BLaER1 (cell line): ENCODE measurements around the gene PRICKLE4.

Experiments
- H3K27ac ChIP-seq: shearing (Covaris generic); formaldehyde crosslinking; 2 replicates; pipeline ENCODE4 v1.8.1; 2022
- H3K27me3 ChIP-seq: shearing (Covaris generic); formaldehyde crosslinking; 2 replicates; pipeline ENCODE4 v1.8.1; 2022
- H3K36me3 ChIP-seq: shearing (Covaris generic); formaldehyde crosslinking; 2 replicates; pipeline ENCODE4 v1.8.1; 2022
- H3K4me1 ChIP-seq: shearing (Covaris generic); formaldehyde crosslinking; 2 replicates; pipeline ENCODE4 v1.8.1; 2022
- H3K4me2 ChIP-seq: shearing (Covaris generic); formaldehyde crosslinking; 2 replicates; pipeline ENCODE4 v1.8.1; 2022
- H3K4me3 ChIP-seq: shearing (Covaris generic); formaldehyde crosslinking; 2 replicates; pipeline ENCODE4 v1.8.1; 2022
- H3K9ac ChIP-seq: shearing (Covaris generic); formaldehyde crosslinking; 2 replicates; pipeline ENCODE4 v1.8.1; 2022
- H3K9me3 ChIP-seq: shearing (Covaris generic); formaldehyde crosslinking; 2 replicates; pipeline ENCODE4 v1.8.1; 2022
- H4K20me1 ChIP-seq: shearing (Covaris generic); formaldehyde crosslinking; 2 replicates; pipeline ENCODE4 v1.8.1; 2022
- Cebpa-rat ChIP-seq: shearing (Covaris generic); IDR thresholded peaks from 2 replicates; pipeline ENCODE4 v1.8.1; 2022

PRICKLE4 gene

GRCh38 chr6:41781366-41781730, 766 bp downstream of the PRICKLE4 start:
- no peak overlapping the region for H3K27ac ChIP-seq
- H3K4me2 ChIP-seq: peak overlapping the region; percentile 98
- H3K4me1 ChIP-seq: peaks cover 52% of the 10 kb centered on the region
- H4K20me1 ChIP-seq: no peaks in the 10 kb centered on the region
- peak overlapping the region; percentile 77 for H3K4me3 ChIP-seq
- no peaks in the 10 kb centered on the region for H3K9me3 ChIP-seq
- H3K9ac ChIP-seq: peak overlapping the region; percentile 15
- H3K36me3 ChIP-seq: peaks cover 5% of the 10 kb centered on the region; the same call in 1 of the 2 replicates
- H3K27me3 ChIP-seq: peaks cover 10% of the 10 kb centered on the region; the same call in 1 of the 2 replicates
- no peak for TF ChIP-seq Cebpa-rat

- no peaks in the 10 kb centered on the region for H3K9me3 ChIP-seq
- no peak overlapping the region for H3K27ac ChIP-seq
- no peak overlapping the region for H3K4me3 ChIP-seq
- H3K4me1 ChIP-seq: peaks cover 44% of the 10 kb centered on the region
- H3K9ac ChIP-seq: no peak overlapping the region
- peaks cover 10% of the 10 kb centered on the region; the same call in 1 of the 2 replicates for H3K27me3 ChIP-seq
- no peaks in the 10 kb centered on the region for H3K36me3 ChIP-seq
- no peak for TF ChIP-seq Cebpa-rat
- no peak overlapping the region for H3K4me2 ChIP-seq
- H4K20me1 ChIP-seq: no peaks in the 10 kb centered on the region
Measured at GRCh38 chr6:41783106-41783780, 2.7 kb downstream of the PRICKLE4 start.

DNA sequence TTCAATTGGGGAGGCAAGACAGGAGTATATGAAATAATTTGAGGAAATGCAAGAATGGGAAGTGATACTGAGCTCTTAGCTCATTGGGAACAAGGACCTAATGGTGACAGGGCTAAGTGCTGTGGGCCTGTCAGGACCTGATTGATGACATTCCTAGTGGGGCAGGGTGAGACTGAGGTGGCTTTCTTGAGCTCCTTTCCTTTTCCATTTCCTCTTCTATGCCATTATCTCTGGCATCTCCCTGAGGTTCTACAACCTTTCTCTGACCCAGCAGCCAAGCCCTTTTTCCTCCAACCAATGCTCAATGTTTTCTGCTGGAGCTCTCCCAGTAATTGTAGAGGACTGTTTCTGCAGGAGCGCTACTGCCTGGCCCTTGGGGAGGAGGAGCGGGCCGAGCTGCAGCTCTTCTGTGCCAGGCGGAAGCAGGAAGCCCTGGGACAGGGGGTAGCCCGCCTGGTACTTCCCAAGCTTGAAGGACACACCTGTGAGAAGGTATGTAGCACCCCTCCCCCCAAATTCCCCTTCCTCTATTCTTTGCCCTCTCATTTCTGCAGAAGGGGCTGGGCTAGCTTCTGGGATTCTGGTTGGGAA, 4.1 kb downstream of the PRICKLE4 start:
- Histone ChIP-seq H3K4me2 (peak overlapping the region; percentile 7; the same call in 1 of the 2 replicates), H3K36me3 (peaks cover 11% of the 10 kb centered on the region), H3K9me3 (no peaks in the 10 kb centered on the region), H3K27ac (no peak overlapping the region), H4K20me1 (peaks cover 14% of the 10 kb centered on the region; the same call in 1 of the 2 replicates), H3K9ac (no peak overlapping the region), H3K4me1 (peaks cover 46% of the 10 kb centered on the region), H3K4me3 (no peak overlapping the region), H3K27me3 (peaks cover 10% of the 10 kb centered on the region; the same call in 1 of the 2 replicates)
- no peak for TF ChIP-seq Cebpa-rat

DNA sequence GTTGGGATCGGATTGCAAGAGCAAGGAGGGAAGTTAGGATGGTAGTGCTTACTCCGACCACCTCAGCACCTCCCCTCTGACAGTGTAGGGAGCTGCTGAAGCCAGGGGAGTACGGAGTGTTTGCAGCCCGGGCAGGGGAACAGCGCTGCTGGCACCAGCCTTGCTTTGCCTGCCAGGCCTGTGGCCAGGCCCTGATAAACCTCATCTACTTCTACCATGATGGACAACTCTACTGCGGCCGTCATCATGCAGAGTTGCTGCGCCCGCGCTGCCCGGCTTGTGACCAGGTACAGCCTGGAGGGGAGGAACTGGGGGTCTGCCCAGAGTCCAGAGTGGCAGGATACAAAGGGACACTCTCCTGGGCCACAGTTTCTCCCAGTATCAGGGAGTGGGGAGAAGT, 4.7 kb downstream of the PRICKLE4 start:
- no peak overlapping the region for H3K9ac ChIP-seq
- H3K27me3 ChIP-seq: peaks cover 10% of the 10 kb centered on the region; the same call in 1 of the 2 replicates
- H3K36me3 ChIP-seq: peaks cover 17% of the 10 kb centered on the region
- peak overlapping the region; percentile 90 for H3K4me2 ChIP-seq
- H3K4me1 ChIP-seq: peaks cover 46% of the 10 kb centered on the region
- TF ChIP-seq Cebpa-rat: no peak
- H3K27ac ChIP-seq: no peak overlapping the region
- no peak overlapping the region for H3K4me3 ChIP-seq
- peaks cover 18% of the 10 kb centered on the region for H4K20me1 ChIP-seq
- no peaks in the 10 kb centered on the region for H3K9me3 ChIP-seq

DNA sequence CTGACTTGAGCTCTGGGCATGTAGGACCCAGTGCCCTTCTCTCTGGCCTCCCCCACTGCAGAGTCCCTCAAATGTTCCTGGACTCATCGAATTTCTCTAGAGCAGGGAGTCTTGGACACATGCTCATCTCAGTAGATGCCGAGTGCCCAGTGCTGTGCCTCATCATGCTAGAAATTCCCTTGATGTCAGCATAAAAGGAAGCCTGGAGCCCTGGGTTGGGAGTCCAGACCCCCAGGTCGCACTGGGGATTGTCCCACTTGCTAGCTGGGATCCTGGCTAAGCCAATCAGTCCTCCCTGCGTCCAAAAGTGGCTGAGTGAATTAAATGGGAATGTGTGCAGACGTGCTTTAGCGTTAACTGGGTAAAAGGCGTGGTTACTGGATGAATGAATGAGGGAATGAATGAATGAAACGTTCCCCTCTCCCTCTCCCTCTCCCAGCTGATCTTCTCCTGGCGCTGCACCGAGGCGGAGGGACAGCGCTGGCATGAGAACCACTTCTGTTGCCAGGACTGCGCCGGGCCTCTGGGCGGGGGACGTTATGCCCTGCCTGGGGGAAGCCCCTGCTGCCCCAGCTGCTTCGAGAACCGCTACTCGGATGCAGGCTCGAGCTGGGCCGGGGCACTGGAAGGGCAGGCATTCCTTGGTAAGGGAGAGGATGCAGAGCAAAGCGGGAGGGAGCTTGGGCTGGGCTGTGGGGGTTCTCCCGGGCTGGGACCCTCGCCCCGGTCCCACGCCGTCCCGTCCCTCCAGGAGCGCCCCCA, 5.3 kb downstream of the PRICKLE4 start:
- Histone ChIP-seq H3K9ac (peak overlapping the region; percentile 97), H3K36me3 (peaks cover 23% of the 10 kb centered on the region), H3K9me3 (no peaks in the 10 kb centered on the region), H4K20me1 (peaks cover 24% of the 10 kb centered on the region), H3K4me1 (peaks cover 43% of the 10 kb centered on the region), H3K27me3 (peaks cover 8% of the 10 kb centered on the region; the same call in 1 of the 2 replicates), H3K4me2 (peak overlapping the region; percentile 90), H3K27ac (peak overlapping the region; percentile 88), H3K4me3 (peak overlapping the region; percentile 84)
- TF ChIP-seq Cebpa-rat: no peak

GRCh38 chr6:41786451-41787218, 6.1 kb downstream of the PRICKLE4 start:
- H3K4me3 ChIP-seq: peak overlapping the region; percentile 84
- TF ChIP-seq Cebpa-rat: no peak
- peak overlapping the region; percentile 90 for H3K4me2 ChIP-seq
- H3K27ac ChIP-seq: peak overlapping the region; percentile 88
- H3K9ac ChIP-seq: peak overlapping the region; percentile 97
- no peaks in the 10 kb centered on the region for H3K27me3 ChIP-seq
- H3K36me3 ChIP-seq: peaks cover 31% of the 10 kb centered on the region
- H3K4me1 ChIP-seq: peaks cover 35% of the 10 kb centered on the region
- H3K9me3 ChIP-seq: no peaks in the 10 kb centered on the region
- peaks cover 27% of the 10 kb centered on the region for H4K20me1 ChIP-seq

GRCh38 chr6:41787219-41787917, 6.8 kb downstream of the PRICKLE4 start, which contains the start of gene TOMM6:
Gene TOMM6 (plus strand): TSS chr6:41787694. CDS start chr6:41787698, 4 bp downstream.
- Histone ChIP-seq H4K20me1 (peaks cover 34% of the 10 kb centered on the region), H3K27me3 (no peaks in the 10 kb centered on the region), H3K27ac (peak within 1 kb of the TSS; percentile 88), H3K36me3 (peaks cover 38% of the 10 kb centered on the region), H3K9ac (peak within 1 kb of the TSS; percentile 97), H3K9me3 (no peaks in the 10 kb centered on the region), H3K4me3 (peak within 1 kb of the TSS; percentile 84), H3K4me1 (peaks cover 32% of the 10 kb centered on the region), H3K4me2 (peak within 1 kb of the TSS; percentile 90)
- no peak for TF ChIP-seq Cebpa-rat

DNA sequence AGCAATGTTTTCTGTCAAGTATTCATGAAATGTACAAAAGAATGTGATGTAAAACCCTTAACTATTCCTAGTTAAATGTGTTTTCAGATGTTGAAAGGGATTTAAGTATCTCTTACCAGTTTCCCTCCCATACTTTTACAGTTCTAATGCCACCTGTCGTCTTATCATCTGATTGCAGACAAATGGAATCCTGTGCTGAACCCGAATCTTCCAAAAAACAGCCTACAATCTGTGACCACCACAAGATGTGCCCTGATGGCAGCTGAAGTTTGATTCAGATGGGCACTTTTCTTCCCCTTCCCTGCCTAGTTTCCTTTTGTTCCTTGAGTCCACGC, 8.8 kb downstream of the PRICKLE4 start:
- no peak for TF ChIP-seq Cebpa-rat
- H3K4me2 ChIP-seq: peak overlapping the region; percentile 78
- peaks cover 32% of the 10 kb centered on the region for H3K4me1 ChIP-seq
- no peak overlapping the region for H3K27ac ChIP-seq
- H3K36me3 ChIP-seq: peaks cover 54% of the 10 kb centered on the region
- H3K9ac ChIP-seq: peak overlapping the region; percentile 40; the same call in 1 of the 2 replicates
- no peaks in the 10 kb centered on the region for H3K9me3 ChIP-seq
- no peak overlapping the region for H3K4me3 ChIP-seq
- H4K20me1 ChIP-seq: peaks cover 36% of the 10 kb centered on the region
- H3K27me3 ChIP-seq: no peaks in the 10 kb centered on the region

DNA sequence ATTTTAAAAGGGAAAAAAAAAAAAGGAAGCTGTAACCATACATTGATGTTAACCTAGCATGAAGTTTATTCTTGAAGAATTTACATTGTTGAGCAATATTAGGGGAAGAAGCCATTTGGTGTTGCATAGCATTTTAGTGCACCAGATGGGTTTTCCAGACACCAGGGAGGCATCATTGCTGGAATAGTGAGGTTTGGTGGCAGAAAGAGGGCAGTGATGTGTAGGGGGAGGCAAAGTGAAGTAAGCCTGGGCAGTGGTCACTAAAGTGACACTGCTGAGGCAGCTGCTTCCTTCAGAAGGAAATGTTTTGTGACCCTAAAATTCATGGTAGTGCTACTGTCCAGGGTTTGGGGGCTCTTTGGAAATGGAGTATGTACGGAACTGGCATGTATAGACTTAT, 9.5 kb downstream of the PRICKLE4 start:
- H3K27ac ChIP-seq: no peak overlapping the region
- no peak overlapping the region for H3K4me2 ChIP-seq
- H3K4me1 ChIP-seq: peaks cover 26% of the 10 kb centered on the region
- no peaks in the 10 kb centered on the region for H3K27me3 ChIP-seq
- peaks cover 61% of the 10 kb centered on the region for H3K36me3 ChIP-seq
- H3K9ac ChIP-seq: no peak overlapping the region
- TF ChIP-seq Cebpa-rat: no peak
- H3K9me3 ChIP-seq: no peaks in the 10 kb centered on the region
- no peak overlapping the region for H3K4me3 ChIP-seq
- peaks cover 41% of the 10 kb centered on the region for H4K20me1 ChIP-seq
